PFSK-1 (cell line): ENCODE data around the gene TBC1D22A.

ENCODE experiments used
- FOXP2 ChIP-seq: optimal IDR thresholded peaks from 2 replicates; pipeline ENCODE3; 2011; ENCODE audit warnings: borderline replicate concordance, control low read depth, inconsistent platforms; ENCODE audit not compliant: insufficient read depth; ENCODE audit errors: extremely low read length, extremely low read depth
- POLR2AphosphoS5 ChIP-seq: IDR thresholded peaks from 2 replicates; pipeline ENCODE4 v1.6.1; 2012; ENCODE audit warnings: low read depth, mild to moderate bottlenecking, control low read depth, low read length, moderate library complexity
- REST ChIP-seq, 2 experiments: IDR thresholded peaks; 2 replicates each; pipeline versions ENCODE4 v1.6.1 to v1.8.0; 2011 to 2012; ENCODE audit warnings: low read depth in 2 of 2, low read length in 2 of 2, control low read depth in 1 of 2, inconsistent platforms in 1 of 2, mild to moderate bottlenecking in 1 of 2, moderate library complexity in 1 of 2; ENCODE audit not compliant: insufficient read depth in 1 of 2
- SIN3A ChIP-seq: IDR thresholded peaks from 2 replicates; pipeline ENCODE4 v1.6.1; 2012; ENCODE audit warnings: mild to moderate bottlenecking, low read length, moderate library complexity, borderline replicate concordance; ENCODE audit not compliant: insufficient read depth
- TAF1 ChIP-seq: IDR thresholded peaks from 2 replicates; pipeline ENCODE4 v1.6.1; 2012; ENCODE audit warnings: low read length, control low read depth, borderline replicate concordance; ENCODE audit not compliant: insufficient read depth

TBC1D22A gene

GRCh38 chr22:46965555-46966494, 203.4 kb downstream of the TBC1D22A start:
- TF ChIP-seq POLR2AphosphoS5 (no peak), FOXP2 (no peak), SIN3A (no peak), TAF1 (no peak), REST (IDR thresholded peaks at IDR 0.05; ENCODE audit: insufficient read depth in 1 of 2, low read depth in 2 of 2, low read length in 2 of 2) (no peak)

- TF ChIP-seq SIN3A (no peak), TAF1 (no peak), FOXP2 (no peak), REST (IDR thresholded peaks at IDR 0.05; ENCODE audit: insufficient read depth in 1 of 2, low read depth in 2 of 2, low read length in 2 of 2) (no peak), POLR2AphosphoS5 (no peak)
Measured at GRCh38 chr22:46966495-46966845, 204.0 kb downstream of the TBC1D22A start.

- TF ChIP-seq FOXP2 (no peak), TAF1 (no peak), POLR2AphosphoS5 (no peak), SIN3A (no peak), REST (IDR thresholded peaks at IDR 0.05; ENCODE audit: insufficient read depth in 1 of 2, low read depth in 2 of 2, low read length in 2 of 2) (no peak)
Measured at GRCh38 chr22:46966846-46967245, 204.4 kb downstream of the TBC1D22A start.

DNA sequence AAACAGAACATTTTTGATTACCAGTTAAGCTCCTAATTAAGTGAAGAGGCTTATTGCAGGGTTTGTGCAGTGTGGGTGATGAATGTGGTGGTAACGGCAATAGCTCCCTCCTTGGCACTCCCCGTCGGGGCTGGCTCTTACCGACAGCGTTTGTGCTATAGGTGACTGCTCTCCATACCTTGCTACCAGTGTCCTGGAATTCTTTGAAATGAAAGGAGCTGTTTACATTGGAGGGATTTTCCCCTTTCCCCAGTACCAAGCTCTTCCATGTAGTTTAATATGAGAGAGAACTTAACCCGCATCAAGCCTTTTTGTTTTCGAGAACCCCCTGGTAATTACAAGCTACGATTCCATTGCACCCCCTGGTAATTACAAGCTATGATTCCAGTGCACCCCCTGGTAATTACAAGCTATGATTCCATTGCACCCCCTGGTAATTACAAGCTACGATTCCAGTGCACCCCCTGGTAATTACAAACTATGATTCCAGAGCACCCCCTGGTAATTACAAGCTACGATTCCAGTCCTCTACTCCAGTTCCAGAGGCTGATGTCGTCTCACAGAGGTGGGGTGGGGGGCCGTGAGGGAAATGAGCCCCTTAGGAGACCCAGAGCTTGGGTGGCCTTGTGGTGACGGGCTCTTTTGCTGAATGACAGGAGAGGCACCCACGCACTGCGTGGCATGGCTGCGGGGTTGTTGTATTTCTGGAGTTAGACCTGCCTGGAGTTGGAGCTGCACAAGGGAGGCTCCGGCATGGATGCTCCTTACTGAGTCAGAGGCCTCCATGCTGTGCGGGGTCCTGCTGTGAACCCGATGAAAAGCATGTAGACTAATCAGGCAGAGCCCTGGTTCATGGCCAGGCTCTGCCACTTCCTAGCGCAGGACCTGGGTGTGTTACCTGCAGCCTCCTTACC, 205.3 kb downstream of the TBC1D22A start:
- TF ChIP-seq FOXP2 (no peak), TAF1 (no peak), POLR2AphosphoS5 (no peak), SIN3A (no peak), REST (IDR thresholded peaks at IDR 0.05; ENCODE audit: insufficient read depth in 1 of 2, low read depth in 2 of 2, low read length in 2 of 2) (no peak)
